Nucleus accumbens (tissue), 56 donors: ENCODE results near the gene EP400.
"Not testable (repeated sequence)": the region's sequence is repeated elsewhere in the genome, so short reads cannot be mapped to it uniquely, and the experiment has no call there.

Experiments used
- DNase-seq, 56 donors: peaks; one replicate each; lab custom pipeline; 2025; lab: John Stamatoyannopoulos, UW

The EP400 gene

DNA sequence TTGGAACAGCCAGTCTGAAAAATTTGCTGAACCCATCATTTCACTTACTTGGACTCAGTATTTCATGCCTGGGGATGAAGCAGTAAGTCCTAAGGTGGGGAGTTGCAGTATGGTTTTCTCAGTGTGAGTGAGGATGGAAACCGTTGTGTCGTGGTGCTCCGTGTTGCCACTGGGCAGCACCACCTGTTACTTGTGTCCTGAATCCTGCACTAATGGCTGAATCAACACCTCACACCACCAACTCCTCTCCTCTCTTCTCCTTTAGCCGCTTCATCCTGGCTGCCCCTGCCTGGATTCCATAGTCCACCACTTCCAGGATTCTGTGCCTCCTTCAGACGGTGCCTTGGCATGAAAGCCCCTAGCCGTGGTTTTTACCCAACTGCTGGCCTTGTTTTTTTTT is 3.0 kb upstream of the EP400 start:
- no peak for DNase-seq

DNA sequence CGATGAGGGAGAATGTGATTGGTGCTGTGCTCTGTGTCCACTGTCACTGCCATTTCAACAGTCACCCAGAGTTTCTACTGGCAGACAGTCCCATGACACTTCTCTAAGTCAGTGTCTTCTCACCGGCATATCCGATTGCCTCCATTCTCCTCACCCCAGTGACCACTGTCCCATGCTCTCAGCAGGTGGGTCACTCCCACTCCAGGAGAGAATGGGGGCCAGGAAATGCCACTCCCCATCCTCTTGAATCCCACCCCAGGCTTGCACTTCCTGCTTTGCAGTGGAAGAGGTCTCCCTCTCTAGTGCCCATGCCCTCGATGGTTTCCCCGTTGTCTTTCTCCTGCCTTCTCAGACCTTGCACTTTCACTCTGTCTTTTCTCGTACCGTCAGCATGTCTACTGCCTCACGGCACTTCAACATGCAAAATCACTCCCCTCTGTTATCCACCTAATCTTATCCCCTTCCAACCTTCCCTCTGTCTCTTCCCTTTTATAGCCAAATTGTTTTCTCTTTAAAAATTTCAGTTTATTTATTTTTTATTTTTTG is 2.2 kb upstream of the EP400 start:
- DNase-seq, result no peak

DNA sequence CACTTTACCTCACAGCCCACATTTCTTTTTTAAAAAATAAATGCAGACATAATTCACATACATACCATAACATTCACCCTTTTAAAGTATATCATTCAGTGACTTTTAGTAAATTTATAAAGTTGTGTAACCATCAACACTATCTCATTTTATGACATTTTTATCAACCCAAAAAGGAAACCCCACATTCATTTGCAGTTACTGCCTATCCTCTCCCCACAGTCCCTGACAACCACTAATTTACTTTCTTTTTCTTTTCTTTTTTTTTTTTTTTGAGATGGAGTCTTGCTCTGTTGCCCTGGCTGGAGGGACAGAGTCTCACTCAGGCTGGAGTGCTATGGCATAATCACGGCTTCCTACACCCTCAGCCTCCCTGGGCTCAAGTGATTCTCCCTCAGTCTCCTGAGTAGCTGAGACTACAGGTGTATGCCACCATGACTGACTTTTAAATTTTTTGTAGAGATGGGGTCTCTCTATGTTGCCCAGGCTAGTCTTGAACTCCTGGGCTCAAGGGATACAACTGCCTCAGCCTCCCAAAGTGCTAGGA is 1.5 kb upstream of the EP400 start:
- DNase-seq, result no peak

DNA sequence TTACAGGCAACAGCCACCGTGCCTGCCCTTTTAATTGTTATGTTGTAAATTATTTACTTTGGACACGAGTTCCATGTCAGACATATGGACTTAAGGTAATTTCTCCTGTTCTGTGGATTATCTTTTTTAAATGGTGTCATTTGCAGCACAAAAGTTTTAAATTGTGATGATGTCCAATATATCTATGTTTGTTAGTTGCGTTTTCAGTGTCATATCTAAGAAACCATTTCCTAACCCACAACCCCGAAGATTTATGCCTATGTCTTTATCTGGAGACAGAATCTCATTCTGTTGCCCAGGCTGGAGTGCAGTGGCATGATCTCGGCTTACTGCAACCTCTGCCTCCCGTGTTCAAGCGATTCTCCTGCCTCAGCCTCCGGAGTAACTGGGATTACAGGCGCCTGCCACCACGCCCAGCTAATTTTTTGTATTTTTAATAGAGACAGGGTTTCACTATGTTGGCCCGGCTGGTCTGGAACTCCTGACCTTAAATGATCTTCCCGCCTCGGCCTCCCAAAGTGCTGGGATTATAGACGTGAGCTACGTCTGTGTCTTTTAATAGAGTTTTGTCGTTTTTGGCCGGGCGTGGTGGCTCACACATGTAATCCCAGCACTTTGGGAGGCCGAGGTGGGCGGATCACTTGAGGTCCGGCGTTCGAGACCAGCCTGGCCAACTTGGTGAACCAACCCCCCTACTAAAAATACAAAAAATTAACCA is 870 bp upstream of the EP400 start:
- not testable (repeated sequence) for DNase-seq

DNA sequence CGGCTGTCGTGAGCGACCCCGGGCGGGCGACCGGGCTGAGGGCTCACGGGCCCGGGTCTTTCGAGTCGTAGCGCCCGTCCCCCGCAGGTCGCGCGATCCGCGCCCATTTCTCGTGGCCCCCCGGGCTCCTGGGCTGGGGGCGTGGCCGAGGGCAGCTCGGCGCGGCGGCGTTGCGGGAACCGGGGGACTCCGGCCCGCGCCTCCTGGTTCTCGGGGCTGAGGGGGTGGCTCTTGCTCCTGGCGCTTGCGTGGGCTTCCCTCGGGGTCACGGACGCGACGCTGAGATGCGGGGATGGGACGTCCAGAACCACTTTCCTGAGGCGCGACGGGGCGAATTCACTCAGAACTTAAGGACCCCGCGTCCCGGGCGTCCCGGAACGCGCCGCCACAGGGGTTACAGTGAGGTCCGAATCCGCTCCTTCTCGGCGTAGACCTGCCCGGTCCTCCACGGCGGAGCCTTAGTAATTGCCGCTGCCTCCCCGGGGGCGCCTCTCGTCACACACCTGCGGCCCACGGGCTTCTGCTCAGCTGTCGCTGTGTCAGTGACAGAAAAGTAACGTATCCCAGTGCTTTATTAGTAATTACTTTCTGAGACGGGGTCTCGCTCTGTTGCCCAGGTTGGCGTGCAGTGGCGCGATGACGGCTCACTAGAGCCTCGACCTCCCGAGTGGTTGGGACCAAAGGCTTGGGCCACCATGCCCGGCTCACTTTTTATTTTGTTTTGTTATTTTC is 606 bp downstream of the EP400 start:
- peak in 2 of 56 donors; percentile 20 to 43 for DNase-seq

DNA sequence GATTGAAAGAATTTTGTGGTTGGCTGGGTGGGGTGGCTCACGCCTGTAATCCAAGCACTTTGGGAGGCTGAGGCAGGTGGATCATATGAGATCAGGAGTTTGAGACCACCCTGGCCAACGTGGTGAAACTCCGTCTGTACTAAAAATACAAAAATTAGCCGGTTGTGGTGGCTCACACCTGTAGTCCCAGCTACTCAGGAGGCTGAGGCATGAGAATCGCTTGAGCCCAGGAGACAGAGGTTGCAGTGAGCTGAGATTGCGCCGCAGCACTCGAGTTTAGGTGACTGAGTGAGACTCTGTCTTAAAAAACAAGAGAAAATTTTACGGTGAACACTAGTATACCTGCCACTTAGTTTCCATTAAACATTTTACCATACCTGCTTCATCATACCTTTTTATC is 4.1 kb downstream of the EP400 start:
- DNase-seq, result not testable (repeated sequence)

DNA sequence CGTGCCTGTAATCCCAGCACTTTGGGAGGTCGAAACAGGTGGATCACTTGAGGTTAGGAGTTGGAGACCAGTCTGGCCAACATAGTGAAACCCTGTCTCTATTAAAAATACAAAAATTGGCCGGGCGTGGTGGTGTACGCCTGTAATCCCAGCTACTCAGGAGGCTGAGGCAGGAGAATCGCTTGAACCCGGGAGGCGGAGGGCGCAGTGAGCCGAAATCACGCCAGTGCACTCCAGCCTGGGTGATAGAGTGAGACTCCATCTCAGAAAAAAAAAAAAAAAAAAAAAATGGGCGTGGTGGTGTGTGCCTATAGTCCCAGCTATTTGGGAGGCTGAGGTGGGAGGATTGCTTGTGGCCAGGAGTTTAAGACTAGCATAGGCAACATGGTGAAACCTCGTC is 4.7 kb downstream of the EP400 start:
- DNase-seq, result not testable (repeated sequence)

DNA sequence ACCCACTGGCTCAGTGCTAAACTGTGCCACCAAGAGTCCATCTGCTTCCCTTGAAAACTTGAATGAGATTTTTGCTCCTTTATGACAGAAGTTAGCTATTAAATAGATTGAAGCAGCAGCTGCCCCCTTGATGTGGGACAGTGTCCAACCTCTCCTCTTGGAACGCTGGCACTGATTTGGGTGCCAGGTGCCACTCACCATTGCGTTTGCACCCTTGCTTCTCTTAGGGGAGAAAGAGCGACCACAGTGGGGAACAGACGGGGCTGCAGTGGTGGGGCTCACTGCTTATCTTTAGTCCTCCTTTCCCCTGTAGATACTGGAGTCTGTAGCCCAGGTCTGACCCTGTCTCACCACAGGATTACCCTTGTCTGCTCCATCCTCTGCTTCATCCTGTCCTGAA is 9.4 kb downstream of the EP400 start:
- no peak for DNase-seq

DNA sequence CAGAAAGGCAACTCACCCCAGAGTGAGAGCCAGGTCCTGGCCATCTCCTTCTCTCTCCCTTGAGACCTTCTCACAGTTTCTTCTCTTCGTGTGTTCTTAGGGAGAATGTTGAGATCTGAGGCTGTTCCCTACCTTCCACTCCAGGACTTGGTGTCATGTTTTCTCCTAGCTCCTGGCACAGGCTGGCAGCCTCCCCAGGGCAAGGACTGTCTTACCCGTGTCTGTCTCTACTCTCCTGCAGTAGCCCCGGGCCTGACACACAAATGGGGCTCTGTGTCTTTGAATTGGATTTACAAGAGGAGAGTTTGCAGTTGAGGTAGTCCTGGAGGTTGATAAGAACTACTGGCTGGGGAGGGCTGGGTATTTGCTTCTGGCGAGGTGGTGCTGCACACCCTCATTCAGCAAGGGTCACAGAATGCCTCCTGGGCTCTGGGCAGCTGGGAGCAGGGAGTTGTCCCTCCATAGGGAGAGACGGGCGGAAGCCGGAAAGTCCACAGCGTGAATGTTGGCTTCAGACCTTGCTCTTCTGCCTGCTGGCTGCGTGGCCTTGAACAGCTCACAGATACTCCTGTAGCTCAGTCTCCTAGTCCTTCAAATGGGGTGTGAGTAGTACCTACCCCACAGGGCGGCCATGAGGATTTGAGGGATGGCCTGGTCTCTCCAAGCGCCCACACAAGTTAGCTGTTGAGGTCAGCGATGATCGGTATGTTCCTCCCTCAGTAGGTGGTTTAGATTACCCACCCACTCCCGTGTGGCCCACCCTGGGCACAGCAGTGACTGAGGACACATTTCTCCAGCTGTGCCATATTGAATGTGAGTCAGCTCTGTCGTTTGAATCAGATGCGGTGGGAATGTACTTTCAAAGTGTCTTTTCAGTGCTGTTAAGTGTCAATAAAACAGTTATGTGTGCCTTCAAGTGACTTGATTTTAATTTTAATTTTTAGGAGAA is 10.2 kb downstream of the EP400 start:
- DNase-seq, result peak in 2 of 56 donors; percentile 22 to 32

DNA sequence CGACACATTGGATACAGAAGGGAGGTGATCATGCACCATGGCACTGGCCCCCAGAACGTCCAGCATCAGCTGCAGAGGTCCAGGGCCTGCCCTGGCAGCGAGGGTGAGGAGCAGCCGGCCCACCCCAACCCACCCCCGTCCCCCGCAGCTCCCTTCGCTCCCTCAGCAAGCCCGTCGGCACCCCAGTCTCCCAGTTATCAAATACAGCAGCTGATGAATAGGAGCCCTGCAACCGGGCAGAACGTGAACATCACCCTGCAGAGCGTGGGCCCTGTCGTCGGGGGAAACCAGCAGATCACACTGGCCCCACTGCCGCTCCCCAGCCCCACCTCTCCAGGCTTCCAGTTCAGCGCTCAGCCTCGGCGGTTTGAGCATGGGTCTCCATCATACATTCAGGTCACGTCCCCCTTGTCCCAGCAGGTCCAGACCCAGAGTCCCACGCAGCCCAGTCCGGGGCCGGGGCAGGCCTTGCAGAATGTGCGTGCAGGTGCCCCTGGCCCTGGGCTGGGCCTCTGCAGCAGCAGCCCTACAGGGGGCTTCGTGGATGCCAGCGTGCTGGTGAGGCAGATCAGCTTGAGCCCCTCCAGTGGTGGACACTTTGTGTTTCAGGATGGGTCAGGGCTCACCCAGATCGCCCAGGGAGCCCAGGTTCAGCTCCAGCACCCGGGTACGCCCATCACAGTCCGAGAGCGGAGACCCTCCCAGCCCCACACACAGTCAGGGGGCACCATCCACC is 11.0 kb downstream of the EP400 start:
- DNase-seq, result peak in 1 of 56 donors; percentile 28

DNA sequence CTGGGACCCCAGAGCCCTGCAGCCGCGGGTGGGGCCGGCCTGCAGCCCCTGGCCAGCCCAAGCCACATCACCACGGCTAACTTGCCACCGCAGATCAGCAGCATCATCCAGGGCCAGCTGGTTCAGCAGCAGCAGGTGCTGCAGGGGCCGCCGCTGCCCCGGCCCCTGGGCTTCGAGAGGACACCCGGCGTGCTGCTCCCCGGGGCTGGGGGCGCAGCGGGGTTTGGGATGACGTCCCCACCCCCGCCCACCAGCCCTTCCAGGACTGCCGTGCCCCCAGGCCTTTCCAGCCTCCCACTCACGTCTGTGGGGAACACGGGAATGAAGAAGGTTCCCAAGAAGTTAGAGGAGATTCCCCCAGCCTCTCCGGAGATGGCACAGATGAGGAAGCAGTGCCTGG is 11.6 kb downstream of the EP400 start:
- DNase-seq, result not testable (repeated sequence)

DNA sequence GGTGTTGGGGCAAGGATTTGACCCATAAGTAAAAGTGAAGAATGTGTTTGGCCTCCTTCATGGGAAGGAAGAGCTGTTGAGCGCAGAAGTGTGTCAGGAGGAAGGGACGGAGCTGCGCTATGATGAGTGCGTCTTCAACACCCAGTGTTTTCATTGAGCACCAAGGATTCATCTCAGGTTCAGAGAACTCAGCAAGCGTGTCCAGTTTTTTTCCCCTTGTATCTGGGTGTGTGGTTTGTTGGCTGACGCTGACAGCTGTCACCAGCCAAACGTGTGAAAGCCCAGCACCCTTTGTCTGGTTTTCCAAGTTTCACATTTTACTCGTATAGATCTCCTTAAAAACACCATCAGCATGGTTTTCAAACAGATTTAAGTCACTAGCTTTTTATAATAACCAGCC is 12.3 kb downstream of the EP400 start:
- DNase-seq, result no peak

DNA sequence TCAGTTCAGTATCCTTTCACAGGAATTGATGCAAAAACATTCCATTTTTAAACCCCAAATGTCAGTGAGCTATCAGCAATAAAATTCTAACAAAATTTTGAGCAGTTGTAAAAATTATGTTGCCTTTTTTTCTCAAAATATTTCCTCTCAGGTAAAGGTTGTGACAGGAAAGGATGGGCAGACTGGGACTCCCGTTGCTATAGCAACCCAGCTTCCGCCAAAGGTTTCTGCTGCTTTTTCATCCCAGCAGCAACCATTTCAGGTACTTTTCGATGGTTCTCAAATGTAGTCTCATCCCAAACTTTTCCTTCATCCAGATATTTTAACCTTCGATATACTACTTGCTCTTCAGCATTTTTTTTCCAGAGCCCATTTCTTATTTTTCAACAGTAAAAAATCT is 13.6 kb downstream of the EP400 start:
- peak in 1 of 56 donors; percentile 45 for DNase-seq

DNA sequence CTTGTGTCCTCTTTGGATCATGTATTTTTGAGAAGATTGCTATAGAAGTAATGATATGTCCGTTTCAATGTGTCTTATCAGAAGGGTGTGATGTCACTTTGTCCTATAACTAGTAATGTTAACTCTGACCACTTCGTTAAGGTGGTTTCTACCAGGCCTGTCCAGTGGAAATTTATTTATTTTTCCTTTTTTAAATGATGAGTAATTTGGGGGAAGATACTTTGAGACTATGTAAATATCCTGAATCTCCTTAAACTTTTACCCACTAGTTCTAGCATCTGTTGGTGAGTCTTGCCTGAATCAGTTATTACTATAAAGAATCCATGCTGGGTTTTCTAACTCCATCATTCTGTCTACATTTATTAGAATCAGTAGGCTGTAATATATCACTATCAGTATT is 15.3 kb downstream of the EP400 start:
- no peak for DNase-seq

DNA sequence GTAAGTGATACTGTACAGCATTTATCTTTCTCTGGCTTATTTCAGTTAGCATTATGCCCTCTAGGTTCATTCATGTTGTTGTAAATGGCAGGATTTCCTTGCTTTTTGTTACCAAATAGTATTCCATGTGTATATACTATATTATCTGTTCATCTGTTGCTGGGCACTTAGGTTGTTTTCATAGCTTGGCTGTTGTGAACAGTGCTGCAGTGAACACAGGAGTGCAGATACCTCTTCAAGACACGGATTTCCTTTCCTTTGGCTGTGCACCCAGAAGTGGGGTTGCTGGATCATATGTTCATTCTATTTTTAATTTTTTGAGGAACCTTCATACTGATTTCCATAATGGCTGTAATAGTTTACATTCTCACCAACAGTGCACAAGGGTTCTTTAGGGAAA is 21.5 kb downstream of the EP400 start:
- no peak for DNase-seq

DNA sequence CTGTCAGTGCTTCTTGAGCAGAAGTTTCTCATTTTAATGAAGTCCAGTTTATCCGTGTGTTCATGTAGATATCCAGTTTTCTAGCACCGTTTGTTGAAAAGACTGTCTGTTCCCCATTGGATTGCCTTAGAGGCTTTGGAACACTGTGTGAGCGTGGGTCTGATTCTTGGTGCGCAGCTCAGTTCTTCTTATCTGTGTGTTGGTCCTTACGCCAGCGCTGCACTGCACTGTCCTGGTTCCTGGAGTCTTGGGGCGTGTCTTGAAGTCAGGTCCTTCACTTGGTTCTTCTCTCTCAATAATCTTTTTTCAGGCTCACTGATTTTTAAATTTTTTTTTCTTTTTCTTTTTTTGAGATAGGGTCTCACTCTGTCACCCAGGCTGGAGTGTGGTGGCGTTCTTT is 25.5 kb downstream of the EP400 start:
- DNase-seq, result no peak

DNA sequence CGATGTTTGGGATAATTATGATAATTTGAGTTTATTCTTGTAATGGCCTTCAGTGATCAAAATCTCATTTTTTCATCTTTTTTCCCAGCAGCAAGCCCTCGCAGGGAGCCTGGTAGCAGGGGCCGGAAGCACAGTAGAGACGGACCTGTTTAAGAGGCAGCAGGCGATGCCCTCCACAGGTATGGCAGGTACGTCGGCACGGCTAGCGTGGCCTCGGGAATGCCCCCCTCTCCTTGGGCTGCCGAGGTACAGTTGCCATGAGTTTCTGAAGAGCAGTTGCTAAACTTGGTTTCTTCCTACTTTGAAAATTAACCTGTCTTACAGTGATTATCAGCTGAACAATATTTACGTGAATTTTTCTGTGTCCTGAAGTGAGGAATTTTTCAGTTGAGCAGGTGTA is 29.9 kb downstream of the EP400 start:
- no peak for DNase-seq

DNA sequence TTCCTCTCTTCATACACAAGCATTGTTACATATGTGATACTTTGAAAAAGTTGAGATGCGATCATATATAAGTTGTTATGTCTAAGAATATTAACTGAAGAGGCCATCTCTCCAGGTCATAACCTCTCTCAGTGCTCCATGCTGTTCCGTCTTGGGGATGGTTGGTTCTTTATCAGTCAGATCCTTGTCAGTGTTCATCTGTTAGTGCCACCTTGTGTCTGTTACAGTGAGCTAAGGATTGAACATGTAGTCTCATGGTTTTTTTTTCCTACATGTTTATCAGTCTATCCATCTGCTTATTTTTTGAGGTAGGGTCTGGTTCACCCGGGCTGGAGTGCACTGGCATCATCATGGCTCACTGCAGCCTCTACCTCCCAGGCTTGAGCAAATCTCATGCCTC is 30.5 kb downstream of the EP400 start:
- DNase-seq, result no peak

DNA sequence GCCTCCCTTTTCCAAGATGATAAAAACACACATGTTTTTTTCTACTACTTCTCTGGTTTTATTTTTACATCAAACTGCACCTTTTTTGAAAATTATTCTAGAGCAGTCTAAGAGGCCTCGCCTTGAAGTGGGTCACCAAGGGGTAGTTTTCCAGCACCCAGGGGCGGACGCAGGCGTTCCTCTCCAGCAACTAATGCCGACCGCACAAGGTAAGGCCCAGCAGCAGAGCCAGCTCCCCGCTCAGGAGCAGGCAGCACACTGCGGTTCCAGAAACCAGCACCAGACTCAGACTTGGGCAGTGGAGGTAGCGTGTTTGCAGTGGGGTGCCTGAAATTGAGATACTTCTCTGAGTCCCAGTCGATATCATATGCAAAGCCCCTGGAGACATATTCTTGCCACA is 31.6 kb downstream of the EP400 start:
- no peak for DNase-seq

DNA sequence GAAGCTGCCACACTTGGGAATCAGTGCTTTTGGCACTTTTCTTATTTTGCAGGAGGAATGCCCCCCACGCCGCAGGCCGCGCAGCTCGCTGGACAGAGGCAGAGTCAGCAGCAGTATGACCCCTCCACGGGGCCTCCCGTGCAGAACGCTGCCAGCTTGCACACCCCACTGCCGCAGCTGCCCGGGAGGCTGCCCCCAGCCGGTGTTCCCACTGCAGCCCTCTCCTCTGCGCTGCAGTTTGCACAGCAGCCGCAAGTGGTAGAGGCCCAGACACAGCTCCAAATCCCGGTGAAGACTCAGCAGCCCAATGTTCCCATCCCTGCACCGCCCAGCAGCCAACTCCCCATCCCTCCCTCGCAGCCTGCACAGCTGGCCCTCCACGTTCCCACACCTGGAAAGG is 32.3 kb downstream of the EP400 start:
- no peak for DNase-seq
